Measurements from ENCODE around the gene KBTBD12.

- TF ChIP-seq POLR2AphosphoS5 (IDR thresholded peaks at IDR 0.05): no peak
- no peak for TF ChIP-seq CTCF (IDR thresholded peaks at IDR 0.05)
- no peak for TF ChIP-seq POLR2A (IDR thresholded peaks at IDR 0.05)
Measured at GRCh38 chr3:128007033-128007424, 92.0 kb downstream of the KBTBD12 start.

Measured in transverse colon (tissue), 4 donors.